GM18909 (cell line): Measurements from ENCODE around the gene GSC.

Experiments used
- ATAC-seq: cut with Tn5 transposase; IDR thresholded peaks from one replicate; pipeline ENCODE4 v1.9.1; 2021; ENCODE audit warnings: mild to moderate bottlenecking; ENCODE audit not compliant: unreplicated experiment, poor library complexity

GSC gene

DNA sequence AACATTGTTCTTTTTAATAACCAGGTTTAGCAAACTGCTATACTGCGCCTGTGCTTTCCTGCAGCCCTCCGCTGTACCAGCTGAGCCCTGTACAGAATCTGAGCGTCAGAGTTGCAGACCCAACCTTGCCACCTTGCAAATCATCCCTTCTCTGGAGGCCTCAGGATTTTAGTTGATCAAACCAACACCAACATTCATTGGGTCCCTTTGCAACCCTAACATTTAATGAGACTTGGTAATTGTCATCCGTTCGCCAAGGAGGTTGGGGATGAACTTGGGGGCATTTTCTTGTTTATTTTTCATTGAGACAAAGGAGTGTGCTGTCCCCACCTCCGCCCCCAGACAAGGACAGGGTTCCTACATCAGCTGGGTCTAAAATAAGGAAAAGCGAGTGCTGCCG lies 2.6 kb upstream of the GSC start:
- ATAC-seq = no peak

DNA sequence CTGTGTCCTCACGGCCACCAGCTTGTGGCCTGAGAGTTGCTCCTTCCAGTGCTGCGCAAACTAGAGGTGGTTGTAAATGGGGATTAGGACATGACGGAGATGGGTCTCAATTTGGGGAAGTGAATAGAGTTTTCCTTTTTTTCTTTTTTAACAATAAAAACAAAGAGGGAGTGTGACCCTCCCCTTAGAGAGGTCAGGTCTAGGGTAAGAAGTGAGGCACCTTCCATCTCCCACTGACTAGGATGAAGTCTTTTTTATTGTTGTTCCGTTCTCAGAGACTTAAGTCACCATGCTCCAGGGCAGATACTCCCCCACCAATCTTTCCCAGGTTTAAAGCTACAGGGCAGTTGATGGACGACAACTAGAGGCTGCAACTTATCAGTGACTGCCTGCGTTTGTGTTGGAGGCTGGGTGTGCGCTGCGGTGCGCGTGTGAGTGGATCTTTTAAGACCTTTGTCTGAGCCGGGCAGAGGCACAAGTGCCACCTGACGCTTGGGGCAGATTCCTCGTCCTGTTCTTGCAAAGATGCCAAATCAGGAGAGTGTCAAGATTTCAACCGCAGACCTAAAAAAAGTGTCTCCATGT lies 2.1 kb upstream of the GSC start:
- ATAC-seq = no peak

DNA sequence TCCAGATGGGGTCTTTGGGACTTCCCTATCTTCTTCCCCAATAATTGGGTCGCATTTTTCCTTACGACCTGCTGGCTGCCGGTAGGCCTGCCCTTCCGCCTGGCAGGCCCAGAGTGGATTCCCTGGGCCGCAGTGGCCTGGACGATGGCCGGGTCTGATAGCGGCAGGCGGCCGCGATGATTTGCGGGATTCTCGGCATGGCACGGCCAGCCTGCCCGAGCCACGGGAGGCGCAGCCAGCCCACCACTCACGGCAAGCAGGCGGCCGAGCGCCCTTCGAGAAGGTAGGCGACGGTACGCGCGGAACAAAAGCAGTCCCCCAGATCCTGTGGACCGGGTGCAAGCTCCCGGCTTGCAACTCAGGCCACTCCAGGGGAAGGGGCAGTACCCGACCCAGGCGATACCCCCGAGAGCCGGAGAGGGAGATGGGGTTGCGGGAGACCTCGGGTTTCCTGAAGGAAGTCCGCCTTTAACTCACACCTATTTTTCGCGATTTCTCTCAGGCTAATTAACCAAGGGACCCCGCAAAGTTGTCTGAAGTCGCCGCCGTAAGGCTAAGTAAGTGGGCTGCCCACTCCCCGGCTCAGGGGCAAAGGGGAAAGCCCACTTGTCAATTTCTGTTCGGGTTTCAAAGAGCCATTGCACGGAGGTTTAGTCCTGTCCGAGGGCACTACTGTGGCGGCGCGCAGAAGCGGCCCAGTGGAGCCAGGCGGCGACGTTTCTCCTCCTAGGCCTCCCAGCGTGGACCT lies 1.4 kb upstream of the GSC start:
- no peak for ATAC-seq

DNA sequence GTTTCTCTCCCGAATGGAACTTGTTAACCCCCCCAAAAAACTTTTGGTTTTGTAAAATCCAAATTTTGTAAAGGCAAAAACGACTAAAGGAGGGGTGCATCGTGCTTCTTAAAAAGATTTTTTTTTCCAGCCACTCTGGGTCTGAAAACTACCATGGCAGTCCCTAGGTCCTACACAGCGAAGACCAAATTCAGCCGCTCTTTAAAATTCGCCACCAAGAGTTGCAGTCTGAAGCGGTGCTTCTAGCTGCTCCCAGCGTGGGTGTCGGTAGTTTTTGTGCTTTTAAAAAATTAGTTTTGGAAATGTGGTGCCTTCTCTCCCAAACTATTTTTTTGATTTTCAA lies 873 bp upstream of the GSC start:
- no peak for ATAC-seq

DNA sequence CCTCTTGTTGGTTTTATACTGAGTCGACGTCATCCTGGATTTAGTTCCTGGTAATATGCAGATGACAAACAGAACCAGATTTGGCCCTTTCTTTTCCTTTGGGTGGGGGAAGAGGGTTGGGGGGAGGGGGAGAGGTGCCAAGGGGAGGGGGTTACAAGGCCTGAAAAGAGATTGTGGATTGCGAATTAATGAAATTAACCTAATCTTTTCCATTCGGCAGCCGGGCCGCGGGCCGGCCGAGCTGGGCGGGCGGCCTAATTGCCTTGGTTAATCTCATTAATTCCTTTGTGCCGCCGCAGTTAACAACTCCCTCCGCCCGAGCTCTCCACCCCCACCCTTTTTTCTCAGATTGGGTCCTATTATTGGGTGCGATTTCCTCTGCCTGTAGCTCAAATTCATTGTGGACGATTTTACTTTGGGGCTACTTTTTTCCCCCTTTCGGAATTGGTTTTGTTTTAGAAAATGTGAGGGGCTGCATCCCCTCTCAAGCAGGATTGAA lies 387 bp upstream of the GSC start:
- no peak for ATAC-seq

DNA sequence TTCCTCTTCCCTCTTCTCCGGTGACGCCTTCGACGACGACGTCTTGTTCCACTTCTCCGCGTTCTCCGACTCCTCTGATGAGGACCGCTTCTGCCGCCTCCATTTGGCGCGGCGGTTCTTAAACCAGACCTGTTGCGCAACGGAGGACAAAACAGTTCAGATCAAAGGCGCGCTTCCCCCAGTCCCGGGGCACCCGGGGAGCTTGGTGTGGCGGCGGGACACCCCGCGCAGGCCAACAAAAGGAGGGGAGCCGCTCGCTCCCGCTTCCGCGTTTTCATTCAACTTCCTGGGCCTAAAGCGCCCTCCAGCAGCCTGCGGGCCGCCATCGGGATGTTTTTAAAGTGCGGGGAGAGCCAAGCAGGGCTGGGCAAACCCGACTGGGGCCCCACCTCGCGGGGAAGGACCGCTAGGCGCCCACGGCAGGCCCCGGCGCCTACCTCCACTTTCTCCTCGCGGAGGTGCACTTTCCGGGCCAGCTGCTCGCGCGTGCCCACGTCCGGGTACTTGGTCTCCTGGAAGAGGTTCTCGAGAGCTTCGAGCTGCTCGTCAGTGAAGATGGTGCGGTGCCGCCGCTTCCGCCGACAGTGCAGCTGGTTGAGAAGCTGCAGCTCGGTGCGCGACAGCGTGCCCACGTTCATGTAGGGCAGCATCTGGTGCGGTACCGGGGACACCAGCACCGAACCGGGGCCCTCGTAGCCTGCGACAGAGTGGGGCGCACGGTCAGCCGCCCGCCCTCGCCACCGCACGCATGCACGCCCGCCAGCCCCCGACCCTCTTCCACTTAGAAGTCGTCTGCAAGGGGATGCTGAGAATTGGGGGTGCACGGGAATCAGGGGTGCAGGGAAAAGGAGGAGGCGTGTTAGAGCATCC lies 1.2 kb downstream of the GSC start:
- no peak for ATAC-seq

DNA sequence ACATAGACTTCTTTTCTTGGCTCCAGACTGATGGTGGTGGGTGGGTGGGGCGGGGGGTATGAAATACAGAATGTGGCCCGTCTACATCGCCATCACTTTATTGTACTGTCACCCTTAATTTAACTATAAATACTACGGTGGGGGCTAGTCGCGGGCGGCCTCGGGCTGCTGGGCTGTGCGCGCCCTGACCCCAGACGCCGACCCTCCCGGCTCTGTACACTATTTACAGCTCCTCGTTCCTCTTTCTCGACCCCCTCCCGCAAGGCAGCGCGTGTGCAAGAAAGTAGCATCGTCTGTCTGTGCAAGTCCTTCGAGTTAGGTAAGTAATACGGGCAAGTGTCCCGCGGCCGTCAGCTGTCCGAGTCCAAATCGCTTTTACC lies 1.8 kb downstream of the GSC start:
- no peak for ATAC-seq

DNA sequence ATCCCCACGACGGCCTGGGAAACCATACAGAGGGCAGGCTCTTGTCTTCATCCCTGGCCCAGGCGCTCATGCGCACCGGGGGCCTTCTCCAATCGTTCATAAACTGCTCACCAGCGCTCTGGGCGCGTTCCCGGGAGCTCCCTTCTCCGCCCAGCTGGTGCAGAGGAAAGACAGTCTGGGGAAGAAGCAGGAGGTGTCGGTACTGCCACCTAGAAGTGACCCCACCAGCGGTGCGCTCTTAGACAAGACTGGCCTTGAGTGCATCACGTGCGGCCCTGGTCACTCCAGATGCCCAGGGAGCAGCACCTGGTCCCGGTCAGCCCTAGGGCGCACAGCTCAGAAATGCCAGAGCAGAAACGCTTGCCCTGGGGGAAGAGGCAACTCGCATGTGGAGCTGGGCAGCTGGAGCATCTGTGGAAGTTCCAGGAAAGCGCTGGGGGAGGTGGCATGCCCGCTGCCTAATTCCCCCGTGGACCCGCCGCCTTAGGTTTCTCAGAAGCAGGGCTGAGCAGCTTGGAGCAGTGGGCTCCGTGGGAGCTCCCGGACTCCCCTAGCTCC lies 2.5 kb downstream of the GSC start:
- ATAC-seq = no peak

DNA sequence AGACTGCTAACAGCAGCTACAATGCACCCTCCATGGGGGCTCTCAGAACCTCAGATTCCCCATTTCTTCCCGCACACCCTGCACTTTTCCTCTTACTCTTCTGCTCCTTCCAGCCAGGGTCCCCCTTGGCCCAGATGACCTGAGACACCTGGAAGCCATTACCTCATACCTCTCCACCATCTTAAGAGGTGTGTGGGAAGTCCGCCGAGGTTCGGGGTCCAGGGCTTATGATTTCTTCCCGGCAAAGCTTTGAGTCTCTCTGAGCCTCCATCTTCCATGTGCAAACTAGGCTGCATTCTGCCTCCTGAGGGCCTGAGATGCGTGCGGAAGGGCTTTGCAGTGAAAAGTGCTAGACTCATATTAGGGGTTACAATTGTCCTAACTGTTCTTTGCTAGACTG lies 5.3 kb downstream of the GSC start:
- no peak for ATAC-seq

DNA sequence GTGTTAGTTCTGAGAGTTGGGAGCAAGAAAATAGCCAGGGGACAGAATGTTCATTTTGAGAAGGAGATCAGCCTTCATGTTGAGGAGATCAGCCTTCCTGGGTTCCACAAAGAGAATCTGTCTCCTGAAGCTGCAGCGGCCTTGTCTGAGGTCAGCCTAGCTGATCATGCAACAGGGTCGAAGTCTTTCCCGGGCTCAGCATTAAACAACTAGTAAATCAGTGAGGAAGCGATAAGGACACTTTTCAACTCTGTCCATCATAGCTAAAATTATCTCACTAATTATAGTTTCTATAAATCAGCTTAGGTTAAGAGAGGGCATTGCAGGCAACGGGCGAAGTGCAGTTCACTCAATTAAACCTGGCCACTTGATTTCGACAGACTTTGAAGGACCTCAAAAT lies 7.5 kb downstream of the GSC start:
- no peak for ATAC-seq

DNA sequence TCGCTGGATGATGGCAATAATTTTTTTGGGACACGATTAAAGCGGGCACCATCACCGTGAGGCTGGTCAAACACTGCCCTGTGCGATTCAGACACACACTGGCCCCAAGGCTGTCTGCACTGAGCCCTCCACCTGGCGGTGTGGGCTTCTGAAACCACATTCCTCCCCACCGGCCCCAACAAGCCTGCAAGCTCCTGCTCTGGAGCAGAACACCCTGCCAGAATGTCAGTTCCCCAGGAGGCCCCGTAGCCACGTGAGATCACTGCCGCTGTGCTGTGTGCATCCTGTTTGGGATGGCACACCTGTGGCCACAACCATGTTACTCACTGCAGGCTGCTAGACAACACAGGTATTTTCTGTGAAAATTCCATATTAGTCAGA lies 7.9 kb downstream of the GSC start:
- ATAC-seq = no peak

DNA sequence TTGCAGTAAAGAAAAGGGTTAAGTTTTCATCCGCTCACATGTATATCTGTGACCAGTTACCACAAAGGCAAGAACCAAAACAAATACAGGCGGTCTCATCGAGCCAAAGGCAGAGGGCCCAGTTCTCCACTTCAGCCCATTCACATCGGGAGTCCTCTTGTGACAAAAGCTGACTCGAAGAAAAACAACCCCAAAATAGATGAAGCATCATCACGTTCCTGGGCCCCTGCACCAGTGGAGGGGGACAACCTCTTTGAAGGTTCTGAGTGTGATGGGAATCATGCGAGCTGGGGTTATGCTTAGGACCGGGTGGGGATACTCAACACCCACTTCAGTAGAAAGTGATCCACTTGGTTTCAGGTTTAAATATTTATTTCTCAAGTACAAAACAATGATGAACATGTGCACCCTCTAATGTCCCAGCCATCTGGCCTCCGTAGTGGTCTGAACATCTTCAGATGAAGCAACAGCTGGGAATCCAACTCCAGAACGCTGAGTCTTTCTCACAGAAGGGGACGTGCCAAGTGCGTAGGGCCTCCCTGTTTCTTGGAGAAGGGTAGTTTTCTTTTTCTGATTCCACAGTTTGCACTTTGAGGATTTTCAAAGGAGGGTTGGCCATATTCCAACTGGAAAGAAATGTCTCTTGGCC lies 8.4 kb downstream of the GSC start:
- ATAC-seq = no peak

DNA sequence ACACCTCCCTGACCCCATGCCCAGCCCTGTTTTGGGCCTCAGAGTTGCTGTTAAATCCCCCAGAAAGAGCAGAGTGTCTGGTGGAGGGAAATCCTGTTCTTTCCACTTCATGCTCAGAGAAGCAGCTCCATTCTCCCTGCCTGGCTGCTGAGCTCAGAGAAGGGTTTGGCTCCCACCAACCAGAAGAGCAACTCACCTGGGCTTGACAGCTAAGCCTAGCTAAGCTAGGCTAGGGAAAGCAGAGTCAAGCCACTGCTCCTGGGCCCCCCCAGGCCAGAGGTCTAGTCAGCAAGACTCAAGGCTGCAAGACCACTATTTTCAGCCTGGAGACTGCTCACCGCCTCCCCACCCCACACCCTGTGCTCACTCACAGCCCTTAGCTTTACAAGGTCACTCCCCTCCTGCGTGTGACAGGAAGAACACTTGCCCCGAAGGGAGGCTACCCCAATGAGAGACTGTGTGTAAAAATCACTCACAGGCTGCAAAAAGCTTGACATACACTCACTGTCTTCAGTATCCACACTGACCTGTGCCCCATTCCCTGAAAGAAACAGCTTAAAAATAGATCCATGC lies 13.5 kb downstream of the GSC start:
- no peak for ATAC-seq

DNA sequence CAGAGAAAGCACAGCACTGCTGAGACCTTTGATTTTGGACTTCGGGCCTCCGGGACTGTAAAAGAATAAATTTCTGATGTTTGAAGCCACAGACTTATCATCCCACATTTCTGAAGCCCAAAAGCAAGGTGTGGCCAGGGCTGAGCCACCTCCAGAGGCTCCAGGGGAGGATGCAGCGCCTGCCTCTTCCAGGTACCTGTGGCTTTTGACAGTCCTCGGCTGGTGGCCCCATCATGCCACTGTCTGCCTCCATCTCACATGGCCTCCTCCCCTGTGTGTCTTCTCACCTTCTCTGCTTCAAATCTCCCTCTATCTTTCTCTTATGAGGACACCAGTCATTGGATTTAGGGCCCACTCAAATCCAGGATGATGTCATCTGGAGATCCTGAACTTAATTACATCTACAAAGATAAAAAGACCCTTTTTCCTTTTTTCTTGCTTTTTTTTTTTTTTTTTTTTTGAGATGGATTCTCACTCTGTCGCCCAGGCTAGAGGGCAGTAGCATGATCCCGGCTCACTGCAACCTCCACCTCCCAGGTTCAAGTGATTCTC lies 15.4 kb downstream of the GSC start:
- no peak for ATAC-seq

DNA sequence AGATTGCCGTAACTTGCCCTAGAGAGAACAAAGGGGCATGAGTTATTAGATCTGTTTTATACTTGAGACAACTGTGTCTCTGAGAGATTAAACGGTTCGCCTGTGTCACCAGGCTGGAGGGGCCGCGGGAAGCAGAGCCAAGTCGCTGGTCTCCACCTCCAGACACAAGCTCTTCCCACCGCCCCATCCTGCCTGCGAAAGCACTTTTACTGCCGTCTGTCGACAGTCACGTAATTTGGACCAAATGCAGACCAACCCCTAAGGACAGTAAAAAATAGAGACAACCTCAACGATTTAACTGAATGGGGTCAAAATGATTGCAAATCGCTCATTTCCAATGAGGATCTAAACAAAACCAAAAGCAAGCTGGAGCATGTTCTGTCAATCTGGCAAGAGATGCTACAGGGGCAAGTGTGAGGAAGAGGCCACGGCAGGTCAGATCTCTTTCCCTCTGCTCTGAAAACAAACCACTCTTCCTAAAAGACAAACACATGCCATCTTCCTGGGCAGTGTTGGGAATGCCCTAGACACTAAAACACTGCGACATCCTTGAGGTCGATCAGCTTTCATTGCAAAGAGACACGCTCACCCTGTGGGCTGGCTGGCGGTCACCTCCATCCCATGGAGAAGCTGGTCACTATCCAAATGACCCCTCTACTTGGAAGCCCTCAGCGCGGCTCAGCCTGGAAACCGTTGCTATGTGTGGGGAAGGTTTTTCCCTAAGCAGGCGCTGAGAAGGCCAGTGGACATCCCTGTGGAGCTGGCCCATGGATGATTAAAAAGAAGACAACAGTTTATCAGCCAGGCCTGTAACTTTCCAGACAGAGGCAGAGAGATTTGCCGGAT lies 17.1 kb downstream of the GSC start:
- no peak for ATAC-seq

DNA sequence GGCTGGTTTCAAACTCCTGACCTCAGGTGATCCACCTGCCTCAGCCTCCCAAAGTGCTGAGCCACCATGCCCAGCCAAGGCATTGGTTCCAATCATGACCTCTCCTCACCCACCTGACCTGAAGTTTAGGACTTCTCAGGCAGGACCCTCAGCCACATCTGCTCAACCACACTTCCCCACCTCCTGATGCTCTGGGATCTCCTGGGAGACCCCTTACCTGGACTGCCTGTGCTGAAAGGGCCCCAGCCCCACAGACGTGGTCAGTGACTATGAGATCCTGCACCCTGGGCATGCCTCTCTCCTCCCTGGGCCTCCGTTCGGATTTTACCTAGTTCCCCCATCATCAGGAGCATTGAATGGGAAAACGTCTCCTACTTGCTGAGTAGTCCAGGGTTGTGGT lies 18.0 kb downstream of the GSC start:
- ATAC-seq = no peak

DNA sequence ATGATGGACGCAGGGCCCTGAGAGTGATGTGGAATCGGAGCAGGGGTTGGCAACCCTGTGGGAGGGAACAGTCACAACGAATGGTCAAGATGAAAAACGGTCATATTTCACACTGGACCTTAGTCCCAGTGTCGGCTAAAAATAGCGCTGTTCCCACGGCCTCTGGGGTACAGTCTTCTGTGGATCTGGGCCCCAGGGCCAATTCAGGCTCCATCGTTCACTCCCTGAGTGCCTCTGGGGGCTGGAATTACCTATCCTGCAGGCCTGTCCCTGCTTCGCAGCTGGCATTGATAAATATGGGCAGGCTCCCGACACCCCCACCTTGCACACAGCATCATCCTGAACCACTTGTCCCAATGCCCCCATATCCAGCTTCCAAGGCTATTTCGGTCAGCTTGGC lies 18.6 kb downstream of the GSC start:
- ATAC-seq = no peak

DNA sequence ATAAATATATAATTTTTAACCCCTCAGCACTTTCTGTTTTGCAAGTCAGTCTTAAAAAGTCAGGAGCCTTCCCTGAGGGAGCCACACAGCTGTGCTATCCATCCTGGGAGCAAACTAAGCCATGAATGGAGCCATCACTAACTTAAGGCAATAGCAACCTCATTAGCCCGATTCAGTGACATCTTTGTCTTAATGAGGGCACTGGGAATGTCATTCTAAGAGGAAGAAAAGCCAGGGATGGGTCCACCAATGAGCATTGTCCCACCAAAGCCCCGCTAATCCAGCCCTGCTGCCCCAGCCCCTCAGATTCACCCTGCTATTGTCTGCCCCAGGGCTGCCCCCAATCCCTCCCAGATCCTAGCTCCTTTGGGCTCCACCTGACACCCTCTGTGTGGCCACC lies 19.5 kb downstream of the GSC start:
- ATAC-seq = no peak

DNA sequence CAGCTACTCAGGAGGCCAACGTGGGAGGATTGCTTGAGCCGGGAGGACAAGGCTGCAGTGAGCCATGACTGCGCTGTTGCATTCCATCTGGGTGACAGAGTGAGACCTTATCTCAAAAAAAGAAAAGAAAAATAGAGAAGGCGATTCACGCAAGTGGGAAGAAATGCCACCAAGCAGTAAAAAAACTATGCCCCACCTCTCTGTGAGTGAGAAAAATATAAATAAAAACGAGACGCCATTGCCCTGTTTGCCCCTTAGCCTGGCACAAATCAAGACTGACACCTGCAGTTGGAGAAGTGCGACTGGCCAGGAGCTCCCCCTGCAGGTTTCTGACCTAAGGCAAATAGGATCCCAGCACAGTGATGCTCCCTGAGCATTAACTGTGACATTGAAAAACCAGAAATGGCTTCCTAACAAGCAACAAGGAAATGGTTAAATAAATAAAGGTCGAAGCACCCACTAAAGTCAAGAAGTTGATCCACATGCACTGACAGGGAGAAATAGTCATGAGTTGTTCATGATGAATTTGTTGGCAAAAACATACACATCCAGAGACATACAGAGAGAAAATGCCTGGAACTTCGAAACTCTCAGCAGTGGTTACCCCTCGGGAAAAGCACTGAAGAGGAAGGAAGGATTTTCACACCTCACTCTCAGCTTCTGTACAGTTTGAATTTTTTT lies 21.1 kb downstream of the GSC start:
- no peak for ATAC-seq
